ENCODE measurements around the gene VEZF1. TPM values are rescaled to one million over a fixed set of nuclear protein-coding genes. Genes with fewer than 3 reads are reported as not detected.

VEZF1 gene
- total RNA-seq, 1 donor = 51.8 TPM

- TF ChIP-seq CTCF (IDR thresholded peaks at IDR 0.05; ENCODE audit: insufficient read depth, low read depth, low read length) = no peak
- no peak for DNase-seq (ENCODE audit: low read depth)
- no peak overlapping the region for H3K4me3 ChIP-seq (ENCODE audit: low read depth, low read length)
Observed at GRCh38 chr17:57928928-57929327, 59.1 kb downstream of the VEZF1 start.

GRCh38 chr17:57927048-57927723, 60.9 kb downstream of the VEZF1 start:
- no peak overlapping the region for H3K4me3 ChIP-seq (ENCODE audit: low read depth, low read length)
- TF ChIP-seq CTCF (IDR thresholded peaks at IDR 0.05; ENCODE audit: insufficient read depth, low read depth, low read length) = no peak
- no peak for DNase-seq (ENCODE audit: low read depth)

- H3K4me3 ChIP-seq (ENCODE audit: low read depth, low read length) = no peak overlapping the region
- DNase-seq (ENCODE audit: low read depth) = no peak
- no peak for TF ChIP-seq CTCF (IDR thresholded peaks at IDR 0.05; ENCODE audit: insufficient read depth, low read depth, low read length)
Observed at GRCh38 chr17:57926723-57927047, 61.4 kb downstream of the VEZF1 start.

GRCh38 chr17:57925361-57925990, 62.6 kb downstream of the VEZF1 start:
- no peak for TF ChIP-seq CTCF (IDR thresholded peaks at IDR 0.05; ENCODE audit: insufficient read depth, low read depth, low read length)
- no peak for DNase-seq (ENCODE audit: low read depth)
- no peak overlapping the region for H3K4me3 ChIP-seq (ENCODE audit: low read depth, low read length)

GRCh38 chr17:57924677-57925076, 63.4 kb downstream of the VEZF1 start:
- no peak overlapping the region for H3K4me3 ChIP-seq (ENCODE audit: low read depth, low read length)
- no peak for TF ChIP-seq CTCF (IDR thresholded peaks at IDR 0.05; ENCODE audit: insufficient read depth, low read depth, low read length)
- DNase-seq (ENCODE audit: low read depth) = no peak

Small RNA genes within 50 kb of the gene (small RNA-seq; reads per million reads assigned to genes)
- not detected for gene AC015813.4

Other genes with a start within 250 kb of the VEZF1 start
- under 0.01 TPM in 1 of 2 replicates, not detected in the other for gene CCDC182, start 243.0 kb downstream of the VEZF1 start, total RNA-seq
- 18.7 and 22.0 TPM in 2 replicates for gene MRPS23, start 138.2 kb downstream of the VEZF1 start, total RNA-seq
- gene CUEDC1, start 32.8 kb downstream of the VEZF1 start, total RNA-seq = 21.6 and 22.9 TPM in 2 replicates
- 330 and 434 TPM in 2 replicates for gene SRSF1, start 19.0 kb upstream of the VEZF1 start, total RNA-seq
- 11.6 and 12.5 TPM in 2 replicates for gene DYNLL2, start 95.2 kb upstream of the VEZF1 start, total RNA-seq
- under 0.01 TPM in 1 of 2 replicates, not detected in the other for gene OR4D1, start 160.1 kb upstream of the VEZF1 start, total RNA-seq
- not detected in 2 replicates for gene OR4D2, start 178.7 kb upstream of the VEZF1 start, total RNA-seq
- not detected in 2 replicates for gene EPX, start 204.5 kb upstream of the VEZF1 start, total RNA-seq
- gene MKS1, start 231.0 kb upstream of the VEZF1 start, total RNA-seq = 8.6 and 12.6 TPM in 2 replicates